A673 (cell line): Measurements from ENCODE around the gene GRK6. TPM values are rescaled to one million over a fixed set of nuclear protein-coding genes. Genes with fewer than 3 reads are reported as not detected.

Experiments
- BruUV-seq: library from RNA; stranded (reverse); fragments of 400-500 nt; replicated peaks from 2 replicates; lab custom pipeline; 2021; lab: Mats Ljungman, UMichigan
- CTCF ChIA-PET: fragments of 300-600 bp; sonication (Branson Sonifier 250); formaldehyde crosslinking; loops from one replicate; lab custom pipeline; 2022; ENCODE audit warnings: antibody characterized with exemption; lab: Charles Lee
- POLR2A ChIA-PET: fragments of 300-600 bp; sonication (Branson Sonifier 250); formaldehyde crosslinking; loops from one replicate; lab custom pipeline; 2022; ENCODE audit warnings: antibody characterized with exemption; ENCODE audit not compliant: low non-redundant PET; lab: Charles Lee
- DNase-seq: peaks from one replicate; pipeline ENCODE4 v3.0.0-alpha.2; 2015; ENCODE audit warnings: low spot score
- H3K27ac ChIP-seq: fragments of 200-600 bp; sonication (generic); 2 replicates; pipeline ENCODE4 v1.5.1; 2016; ENCODE audit warnings: mixed run types, low read depth, mild to moderate bottlenecking, mixed read lengths, antibody characterized with exemption, low read length; ENCODE audit not compliant: poor library complexity, severe bottlenecking
- H3K27me3 ChIP-seq: fragments of 200-600 bp; sonication (generic); replicated peaks from 2 replicates; pipeline ENCODE4 v1.6.1; 2017; ENCODE audit warnings: mixed run types, low read depth, mild to moderate bottlenecking, mixed read lengths, antibody characterized with exemption, low read length; ENCODE audit not compliant: insufficient read depth, poor library complexity
- H3K36me3 ChIP-seq: fragments of 200-600 bp; sonication (generic); 2 replicates; pipeline ENCODE4 v1.6.1; 2016; ENCODE audit warnings: mixed run types, mild to moderate bottlenecking, mixed read lengths, antibody characterized with exemption, low read length; ENCODE audit not compliant: insufficient read depth, poor library complexity, severe bottlenecking
- H3K4me1 ChIP-seq: fragments of 200-600 bp; sonication (generic); 2 replicates; pipeline ENCODE4 v1.6.1; 2017; ENCODE audit warnings: mixed run types, mild to moderate bottlenecking, mixed read lengths, antibody characterized with exemption, low read length; ENCODE audit not compliant: insufficient read depth, poor library complexity, severe bottlenecking
- H3K4me3 ChIP-seq: fragments of 200-600 bp; sonication (generic); 2 replicates; pipeline ENCODE4 v1.5.1; 2016; ENCODE audit warnings: low read depth, mixed run types, mild to moderate bottlenecking, mixed read lengths, low read length; ENCODE audit not compliant: poor library complexity, severe bottlenecking
- H3K9me3 ChIP-seq: fragments of 200-600 bp; sonication (generic); 2 replicates; pipeline ENCODE4 v1.6.1; 2016; ENCODE audit warnings: mixed run types, low read depth, mild to moderate bottlenecking, mixed read lengths, antibody characterized with exemption, low read length; ENCODE audit not compliant: poor library complexity, severe bottlenecking
- EZH2 ChIP-seq: fragments of 200-600 bp; sonication (generic); IDR thresholded peaks from 2 replicates; pipeline ENCODE4 v1.6.1; 2017; ENCODE audit warnings: borderline replicate concordance, low read depth, mild to moderate bottlenecking, mixed read lengths, antibody characterized with exemption, low read length; ENCODE audit not compliant: poor library complexity, severe bottlenecking
- intact Hi-C: fragments of 100-400 bp; cut with micrococcal nuclease; formaldehyde crosslinking; loops from one replicate; pipeline ENCODE4 v1.10.0; 2022; ENCODE audit not compliant: unreplicated experiment
- total RNA-seq: library from RNA; stranded (reverse); gene quantifications from 2 replicates; pipeline ENCODE4 v1.2.3, GENCODE V29; 2021
- TF ChIP-seq, protein P1 (sequence below): fragments of 300-800, 200-600 bp; sonication (generic); conservative IDR thresholded peaks from 2 replicates; pipeline ENCODE4 v1.5.1; 2017; ENCODE audit warnings: low read depth, mild to moderate bottlenecking, antibody characterized with exemption, low read length, moderate library complexity, mixed read lengths

The GRK6 gene
- total RNA-seq, 1 experiment from 2014 or later = 32.1 TPM

DNA sequence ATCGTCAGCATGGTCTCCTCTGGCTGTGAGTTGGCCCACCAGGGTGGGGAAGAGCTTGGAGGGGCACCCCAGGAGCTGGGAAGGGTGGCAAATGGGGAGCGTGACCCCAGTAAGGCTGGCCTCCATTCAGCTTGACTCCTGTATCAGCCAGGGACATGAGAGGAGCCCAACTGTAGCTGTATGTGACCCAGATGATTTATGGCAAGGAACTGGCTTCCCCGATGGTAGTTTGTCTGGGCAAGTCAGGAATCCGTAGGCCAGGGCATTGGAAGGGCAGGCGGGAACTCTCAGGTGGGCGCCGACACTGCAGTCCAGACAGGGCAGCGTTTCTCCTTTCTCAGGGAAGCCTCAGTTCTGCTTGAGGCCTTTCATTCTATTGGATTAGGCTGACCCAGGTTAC lies 39.9 kb upstream of the GRK6 start:
- Histone ChIP-seq H3K4me1 (peaks cover 4% of the 10 kb centered on the region), H3K27ac (no peak overlapping the region), H3K4me3 (no peak overlapping the region), H3K9me3 (no peaks in the 10 kb centered on the region), H3K36me3 (no peaks in the 10 kb centered on the region), H3K27me3 (no peaks in the 10 kb centered on the region)
- no peak for DNase-seq
- ChIA-PET CTCF (no interaction called here), POLR2A (no interaction called here)
- TF ChIP-seq, protein P1, sequence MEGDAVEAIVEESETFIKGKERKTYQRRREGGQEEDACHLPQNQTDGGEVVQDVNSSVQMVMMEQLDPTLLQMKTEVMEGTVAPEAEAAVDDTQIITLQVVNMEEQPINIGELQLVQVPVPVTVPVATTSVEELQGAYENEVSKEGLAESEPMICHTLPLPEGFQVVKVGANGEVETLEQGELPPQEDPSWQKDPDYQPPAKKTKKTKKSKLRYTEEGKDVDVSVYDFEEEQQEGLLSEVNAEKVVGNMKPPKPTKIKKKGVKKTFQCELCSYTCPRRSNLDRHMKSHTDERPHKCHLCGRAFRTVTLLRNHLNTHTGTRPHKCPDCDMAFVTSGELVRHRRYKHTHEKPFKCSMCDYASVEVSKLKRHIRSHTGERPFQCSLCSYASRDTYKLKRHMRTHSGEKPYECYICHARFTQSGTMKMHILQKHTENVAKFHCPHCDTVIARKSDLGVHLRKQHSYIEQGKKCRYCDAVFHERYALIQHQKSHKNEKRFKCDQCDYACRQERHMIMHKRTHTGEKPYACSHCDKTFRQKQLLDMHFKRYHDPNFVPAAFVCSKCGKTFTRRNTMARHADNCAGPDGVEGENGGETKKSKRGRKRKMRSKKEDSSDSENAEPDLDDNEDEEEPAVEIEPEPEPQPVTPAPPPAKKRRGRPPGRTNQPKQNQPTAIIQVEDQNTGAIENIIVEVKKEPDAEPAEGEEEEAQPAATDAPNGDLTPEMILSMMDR = no peak
- no peak for TF ChIP-seq EZH2
- BruUV-seq = no TSS peak
- intact Hi-C loops = no loop called here

DNA sequence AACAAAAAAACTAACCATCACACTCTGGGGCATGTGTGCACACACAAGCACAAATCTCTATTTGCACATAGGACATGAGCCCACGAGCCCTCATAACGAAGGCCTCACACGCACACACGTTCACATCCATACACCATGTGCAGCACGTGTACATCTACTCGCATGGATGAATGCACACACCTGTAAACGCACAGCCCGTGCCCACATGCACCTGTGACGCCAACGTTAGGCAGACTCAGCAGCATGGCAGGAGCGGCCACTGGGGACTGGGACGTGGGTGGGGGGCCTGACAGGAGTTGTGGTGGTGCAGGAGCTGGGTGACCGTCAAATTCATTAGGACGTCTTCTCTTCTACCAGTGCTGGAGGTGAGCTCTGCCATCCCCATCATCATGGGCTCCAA lies 39.1 kb upstream of the GRK6 start:
- no TSS peak for BruUV-seq
- POLR2A ChIA-PET = no interaction called here
- H3K27ac ChIP-seq = no peak overlapping the region
- H3K4me3 ChIP-seq = no peak overlapping the region
- CTCF ChIA-PET = no interaction called here
- H3K9me3 ChIP-seq = no peaks in the 10 kb centered on the region
- no peaks in the 10 kb centered on the region for H3K27me3 ChIP-seq
- intact Hi-C loops = no loop called here
- H3K36me3 ChIP-seq = no peaks in the 10 kb centered on the region
- H3K4me1 ChIP-seq = peaks cover 4% of the 10 kb centered on the region
- TF ChIP-seq, protein P1 = no peak
- no peak for TF ChIP-seq EZH2
- no peak for DNase-seq

DNA sequence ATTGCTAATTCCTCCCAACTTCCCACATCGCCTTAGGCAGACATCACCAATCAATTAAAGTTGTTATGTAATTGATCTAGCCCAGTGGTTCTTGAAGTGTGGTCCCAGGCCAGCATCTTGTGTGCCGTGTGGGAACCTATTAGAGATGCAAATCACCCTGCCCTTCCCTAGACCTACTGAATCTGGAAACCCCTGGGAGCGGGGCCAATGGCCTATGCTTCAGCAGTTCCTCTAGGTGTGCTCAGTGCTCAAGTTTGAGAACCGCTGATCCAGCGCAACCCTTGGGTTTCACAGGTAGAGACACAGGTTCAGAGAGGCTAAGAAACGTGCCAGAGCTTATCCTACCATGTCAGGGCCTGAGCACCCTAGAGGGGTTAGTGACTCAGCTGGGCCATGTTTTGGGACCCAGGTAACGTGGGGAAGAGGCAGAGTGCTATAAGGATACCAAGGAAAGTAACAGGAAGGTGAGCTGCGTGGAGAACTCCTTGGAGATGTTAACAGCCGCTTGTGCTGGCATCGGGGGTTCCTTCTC lies 37.9 kb upstream of the GRK6 start:
- CTCF ChIA-PET = interaction anchor here (0.6 kb wide), 1 partner anchor 9 kb away, joined by 8 read pairs; no protein-coding TSS in a partner anchor
- H3K36me3 ChIP-seq = no peaks in the 10 kb centered on the region
- intact Hi-C loops = no loop called here
- POLR2A ChIA-PET = no interaction called here
- no peak for TF ChIP-seq EZH2
- TF ChIP-seq, protein P1 = no peak
- no peaks in the 10 kb centered on the region for H3K27me3 ChIP-seq
- no peaks in the 10 kb centered on the region for H3K9me3 ChIP-seq
- no TSS peak for BruUV-seq
- no peak overlapping the region for H3K4me3 ChIP-seq
- H3K4me1 ChIP-seq = peaks cover 4% of the 10 kb centered on the region
- H3K27ac ChIP-seq = no peak overlapping the region
- DNase-seq = no peak
